HG03457 (cell line): ENCODE data around the gene RREB1.

Experiments used
- ATAC-seq: cut with Tn5 transposase; IDR thresholded peaks from one replicate; pipeline ENCODE4 v1.9.1; 2021; ENCODE audit warnings: moderate number of reproducible peaks; ENCODE audit not compliant: unreplicated experiment

RREB1 gene

DNA sequence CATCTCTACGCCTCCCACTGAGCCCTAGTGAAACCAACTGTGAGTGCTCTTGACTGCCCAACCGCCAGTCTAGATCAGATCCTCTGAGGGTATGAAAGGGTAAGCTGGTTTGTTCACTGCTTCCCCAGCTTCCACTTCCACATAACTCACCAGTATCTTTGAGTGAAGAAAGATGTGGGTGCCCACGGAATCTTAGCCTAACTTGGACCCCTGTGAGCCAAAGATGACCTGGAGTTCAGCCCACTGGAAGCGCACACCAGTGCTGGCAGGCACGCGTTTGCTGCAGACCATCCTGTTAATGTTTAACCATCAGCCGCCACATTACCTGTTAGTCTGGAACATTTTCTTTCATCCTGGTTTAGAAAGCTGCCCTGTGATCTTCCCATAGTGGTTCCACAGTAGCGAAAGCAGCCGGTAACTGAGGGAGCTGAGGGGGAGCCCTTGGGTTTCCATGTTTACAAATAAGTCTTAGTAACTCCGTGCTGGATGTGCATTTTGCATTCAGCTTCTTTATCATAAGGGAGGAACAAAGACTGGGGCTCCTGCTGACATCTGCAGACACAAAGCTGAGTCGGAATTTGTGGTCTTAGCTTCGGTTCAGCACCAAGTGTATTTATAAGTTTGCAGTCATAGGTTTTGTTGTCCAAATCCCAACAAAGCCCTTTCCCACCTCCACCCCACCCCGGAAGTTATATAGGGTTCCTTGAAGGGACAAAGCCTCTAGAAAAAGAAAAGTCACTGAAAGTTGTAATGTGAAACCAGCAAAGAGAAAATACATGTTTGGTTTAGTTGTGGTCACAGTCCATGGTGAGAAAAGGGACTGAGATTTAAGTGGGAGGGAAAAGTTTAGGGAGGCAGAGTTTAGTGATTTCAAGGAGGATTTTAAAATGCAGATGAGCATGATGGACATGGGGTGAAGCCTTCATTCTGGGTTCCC is 134.2 kb downstream of the RREB1 start:
- no peak for ATAC-seq

DNA sequence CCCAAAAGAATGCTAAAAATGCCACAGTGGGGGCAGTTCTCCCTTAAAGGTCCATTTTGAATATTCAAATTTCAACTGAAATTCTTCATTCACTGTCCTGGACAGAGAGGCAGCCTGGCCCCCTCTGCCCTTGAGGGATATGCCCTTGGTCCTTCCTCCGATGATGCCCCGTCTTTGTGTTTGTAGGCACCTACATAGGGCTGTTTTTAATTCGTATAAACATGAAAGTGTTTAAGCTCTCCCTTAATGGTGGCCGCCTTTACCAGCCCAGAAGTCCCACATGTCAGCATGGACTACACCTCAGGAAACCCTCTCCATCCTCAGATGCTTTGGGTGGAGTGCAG is 135.0 kb downstream of the RREB1 start:
- no peak for ATAC-seq

- ATAC-seq: no peak
Measured at GRCh38 chr6:7243179-7243981, 135.6 kb downstream of the RREB1 start.

DNA sequence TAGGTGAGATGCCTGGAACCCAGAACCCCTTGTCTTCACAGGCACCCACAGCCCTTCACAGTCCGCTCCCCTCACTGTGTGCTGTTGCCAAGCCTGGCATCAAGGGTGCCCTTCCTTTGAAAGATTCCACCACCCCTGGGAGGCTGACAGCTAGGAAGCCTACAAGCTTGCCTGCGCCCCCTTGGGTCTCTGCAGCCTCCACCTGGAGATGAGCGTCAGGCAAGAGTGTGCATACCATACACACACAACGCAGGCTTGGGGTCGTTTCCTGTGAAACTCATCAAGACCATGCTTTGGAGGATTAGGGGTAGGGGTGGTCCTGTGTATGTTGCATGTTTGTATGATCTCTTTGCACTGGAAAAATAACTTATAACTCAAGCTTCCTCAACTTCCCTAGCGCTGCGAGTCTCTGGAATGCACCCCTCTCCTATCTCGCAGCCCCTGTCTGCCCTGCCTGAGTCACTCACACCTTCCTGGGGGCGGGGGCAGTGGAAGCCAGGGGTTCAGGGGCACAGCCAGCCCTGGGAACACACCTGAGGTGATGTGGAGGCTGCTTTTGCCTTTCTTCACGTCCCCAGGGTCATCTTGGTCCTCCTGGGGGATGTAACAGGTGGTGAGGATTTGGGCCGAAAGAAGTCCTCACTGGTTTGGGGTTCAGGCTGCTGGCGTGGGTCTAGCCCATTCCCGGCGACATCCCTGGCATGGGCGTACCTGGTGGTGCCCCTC is 138.1 kb downstream of the RREB1 start:
- no peak for ATAC-seq

DNA sequence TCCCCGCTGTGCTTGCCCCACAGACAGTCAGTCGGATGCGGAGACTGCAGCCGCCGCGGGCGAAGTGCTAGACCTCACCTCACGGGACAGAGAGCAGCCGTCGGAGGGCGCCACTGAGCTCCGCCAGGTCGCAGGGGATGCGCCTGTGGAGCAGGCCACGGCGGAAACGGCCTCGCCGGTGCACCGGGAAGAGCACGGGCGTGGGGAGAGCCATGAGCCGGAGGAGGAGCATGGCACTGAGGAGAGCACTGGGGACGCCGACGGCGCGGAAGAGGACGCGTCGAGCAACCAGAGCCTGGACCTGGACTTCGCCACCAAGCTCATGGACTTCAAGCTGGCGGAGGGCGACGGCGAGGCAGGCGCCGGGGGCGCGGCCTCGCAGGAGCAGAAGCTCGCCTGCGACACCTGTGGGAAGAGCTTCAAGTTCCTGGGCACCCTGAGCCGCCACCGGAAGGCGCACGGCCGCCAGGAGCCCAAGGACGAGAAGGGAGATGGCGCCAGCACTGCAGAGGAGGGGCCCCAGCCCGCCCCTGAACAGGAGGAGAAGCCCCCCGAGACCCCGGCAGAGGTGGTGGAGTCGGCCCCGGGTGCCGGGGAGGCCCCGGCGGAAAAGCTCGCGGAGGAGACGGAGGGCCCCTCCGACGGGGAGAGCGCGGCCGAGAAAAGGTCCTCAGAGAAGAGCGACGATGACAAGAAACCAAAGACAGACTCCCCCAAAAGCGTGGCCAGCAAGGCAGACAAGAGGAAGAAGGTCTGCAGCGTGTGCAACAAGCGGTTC is 138.8 kb downstream of the RREB1 start:
- ATAC-seq: no peak

GRCh38 chr6:7247179-7247456 is 139.4 kb downstream of the RREB1 start:
- ATAC-seq: no peak

- ATAC-seq: no peak
Measured at GRCh38 chr6:7247828-7248227, 140.1 kb downstream of the RREB1 start.

DNA sequence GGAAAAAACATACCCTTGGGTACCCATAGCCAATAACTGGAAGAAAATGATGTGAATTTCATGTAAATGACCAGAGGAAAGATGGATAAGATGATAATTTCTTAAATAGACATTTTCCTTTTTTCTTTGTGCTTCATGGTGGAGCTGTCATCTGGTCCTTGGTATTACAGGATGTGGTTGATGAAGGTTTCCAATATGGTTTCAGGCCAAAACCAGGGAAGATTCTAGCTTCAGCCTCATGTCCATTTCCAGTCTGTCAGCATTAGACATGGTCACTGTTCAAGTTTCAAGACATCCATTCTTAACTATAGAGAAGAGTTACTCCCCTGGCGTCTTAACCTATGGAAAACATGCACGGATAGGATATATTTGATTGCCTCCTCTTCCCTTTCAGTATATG is 141.6 kb downstream of the RREB1 start:
- ATAC-seq: no peak

DNA sequence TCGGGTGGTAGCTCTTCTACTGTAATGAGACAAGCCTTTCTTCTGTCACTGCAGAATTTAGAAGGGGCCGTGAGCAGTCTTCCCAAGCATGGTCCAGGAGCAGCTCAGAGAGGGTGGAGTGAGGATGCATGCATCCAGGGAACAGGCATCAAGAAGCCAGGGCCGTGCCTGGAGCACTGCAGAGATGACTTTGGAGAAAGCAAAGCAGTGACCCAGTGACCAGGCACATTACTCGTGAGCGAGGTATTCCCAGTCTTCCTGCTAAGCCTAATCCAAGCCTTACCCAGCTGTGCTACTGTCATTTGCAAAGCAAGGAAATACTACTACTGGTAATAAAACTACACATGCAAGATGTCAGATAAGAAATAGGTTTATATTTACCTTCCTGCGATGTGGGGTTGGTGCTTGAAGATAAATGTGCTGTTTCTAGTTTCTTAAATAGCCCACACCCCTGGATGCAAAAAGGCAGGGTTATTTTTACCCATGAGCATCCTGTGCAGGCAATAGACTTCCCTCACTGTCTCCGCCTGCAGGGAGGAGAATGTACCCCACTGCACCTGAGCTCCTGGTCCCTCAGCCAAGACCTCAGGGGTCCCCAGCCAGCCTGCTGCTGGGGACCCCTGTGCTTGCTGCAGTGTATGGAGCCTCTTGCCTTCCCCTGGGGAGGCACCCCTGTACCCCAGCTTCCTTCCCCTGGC is 142.3 kb downstream of the RREB1 start:
- ATAC-seq: no peak

- no peak for ATAC-seq
Measured at GRCh38 chr6:7250812-7251211, 143.1 kb downstream of the RREB1 start.

DNA sequence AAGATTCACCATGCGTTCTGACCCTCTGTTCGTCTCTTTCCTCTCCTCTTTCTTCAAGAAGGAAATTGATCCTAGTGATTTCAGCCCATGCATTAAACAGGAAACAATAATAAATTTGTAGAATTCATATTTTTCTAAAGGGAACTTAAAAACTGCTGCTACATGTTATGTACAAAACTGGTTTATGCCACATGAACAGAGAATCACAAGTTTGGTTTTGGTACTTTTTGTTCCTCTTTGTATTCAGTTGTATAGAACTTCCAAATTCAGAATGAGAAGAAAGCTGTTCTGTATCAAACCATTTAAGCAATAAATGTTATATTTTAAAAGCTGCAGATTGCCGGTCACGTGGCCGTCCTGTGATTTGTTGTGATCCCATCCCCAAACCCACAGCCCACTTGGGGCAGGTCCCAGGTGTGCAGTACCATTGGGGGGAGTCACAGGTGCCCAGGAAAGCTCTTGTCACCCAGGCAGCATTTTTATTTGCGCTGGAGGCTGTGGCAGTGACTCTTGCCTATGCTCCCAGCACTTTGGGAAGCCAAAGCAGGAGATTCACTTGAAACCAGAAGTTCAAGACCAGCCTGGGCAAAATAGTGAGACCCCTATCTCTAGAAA is 144.0 kb downstream of the RREB1 start:
- ATAC-seq: no peak

DNA sequence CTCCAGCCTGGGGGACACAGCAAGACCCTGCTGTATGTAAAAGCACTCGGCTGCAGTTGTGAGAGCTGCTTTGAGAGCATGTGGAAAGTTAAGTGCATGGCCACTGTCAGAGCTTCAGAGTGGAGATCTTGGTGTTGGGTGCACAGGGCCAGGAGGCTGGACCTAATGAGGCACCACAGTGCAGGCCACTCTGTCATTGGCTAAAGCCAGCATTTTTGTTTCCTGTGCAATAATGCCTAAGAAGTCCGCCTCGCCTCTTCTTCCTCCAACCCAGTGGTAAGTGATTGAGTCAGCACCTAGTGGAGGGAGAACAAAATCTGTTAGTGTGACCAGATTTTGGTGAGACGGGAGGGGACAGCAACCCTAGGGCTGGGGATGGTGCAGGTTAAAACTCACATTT is 144.6 kb downstream of the RREB1 start:
- no peak for ATAC-seq

- ATAC-seq: no peak
Measured at GRCh38 chr6:7254980-7255835, 147.4 kb downstream of the RREB1 start.

DNA sequence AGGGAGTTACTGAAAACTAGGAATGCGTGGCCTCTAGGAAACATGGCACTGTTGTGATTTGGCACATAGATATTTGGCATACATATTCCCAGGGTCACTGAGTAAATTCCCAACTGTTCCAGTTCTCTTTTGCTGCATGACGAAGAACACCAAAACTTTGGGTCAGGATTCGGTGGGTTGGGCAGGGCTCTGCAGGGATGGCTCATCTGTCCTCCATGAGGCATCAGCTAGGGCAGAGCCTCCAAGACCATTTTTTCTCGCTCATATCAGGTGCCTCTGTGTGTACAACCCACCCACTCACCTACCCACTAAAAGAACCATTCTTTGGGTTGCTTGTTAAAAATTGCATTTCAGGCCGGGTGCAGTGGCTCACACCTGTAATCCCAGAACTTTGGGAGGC is 148.2 kb downstream of the RREB1 start:
- no peak for ATAC-seq

GRCh38 chr6:7256785-7257184 is 149.0 kb downstream of the RREB1 start:
- ATAC-seq: no peak

GRCh38 chr6:7257521-7258230 is 149.9 kb downstream of the RREB1 start:
- no peak for ATAC-seq

DNA sequence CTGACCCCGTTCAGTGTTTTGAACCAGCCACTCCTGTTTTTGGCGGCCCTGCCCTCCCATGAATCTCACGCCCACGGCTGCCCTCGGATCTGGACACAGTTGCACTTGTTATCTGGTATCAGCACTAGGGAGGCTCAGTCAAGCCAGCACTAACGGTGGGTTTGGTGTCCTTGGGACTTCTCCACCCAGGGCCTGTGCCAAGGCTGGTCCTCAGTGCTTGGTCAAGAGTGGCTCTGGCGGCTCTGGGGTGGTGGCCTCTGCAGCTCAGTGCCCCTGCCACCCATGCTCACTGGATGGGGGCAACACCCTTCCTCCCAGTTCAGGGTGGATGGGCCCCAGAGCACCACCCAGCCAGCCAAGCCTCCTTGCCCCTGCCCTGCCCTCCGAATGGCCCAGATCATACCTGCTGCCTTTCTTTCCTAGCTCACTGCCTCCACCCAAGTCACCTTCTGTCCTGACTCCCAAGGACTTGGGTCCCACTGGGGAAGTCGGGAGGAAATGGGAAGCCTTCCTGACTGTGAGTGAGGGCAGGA is 150.5 kb downstream of the RREB1 start:
- ATAC-seq: no peak
